HepG2 (cell line): ENCODE data around the gene SSNA1. TPM values are rescaled to one million over a fixed set of nuclear protein-coding genes. Genes with fewer than 3 reads are reported as not detected.
A peak's percentile ranks its signal among the peaks of the same experiment; 100 is the strongest.

Experiments
- FOXA3 ChIP-seq: IDR thresholded peaks from 2 replicates; pipeline ENCODE4 v1.6.1; 2016; ENCODE audit warnings: missing genetic modification reagents, missing compliant biosample characterization
- HOXA7 ChIP-seq: sonication (generic); formaldehyde crosslinking; IDR thresholded peaks from 2 replicates; pipeline ENCODE4 v1.8.1; 2022; ENCODE audit warnings: mild to moderate bottlenecking, missing genetic modification reagents, moderate library complexity
- MYC ChIP-seq: sonication (generic); formaldehyde crosslinking; IDR thresholded peaks from 2 replicates; pipeline ENCODE4 v1.9.0; 2021; ENCODE audit warnings: missing genetic modification reagents, borderline replicate concordance
- NCOA1 ChIP-seq: sonication (generic); formaldehyde crosslinking; IDR thresholded peaks from 2 replicates; pipeline ENCODE4 v1.9.0; 2021; ENCODE audit warnings: missing genetic modification reagents
- RAD21 ChIP-seq: fragments of 450-650 bp; formaldehyde crosslinking; IDR thresholded peaks from 2 replicates; pipeline ENCODE4 v1.5.0; 2020; ENCODE audit warnings: mild to moderate bottlenecking
- SCMH1 ChIP-seq: sonication (generic); formaldehyde crosslinking; IDR thresholded peaks from 2 replicates; pipeline ENCODE4 v1.9.0; 2021; ENCODE audit warnings: missing genetic modification reagents, mild to moderate bottlenecking, borderline replicate concordance
- SNAPC4 ChIP-seq: sonication (generic); formaldehyde crosslinking; IDR thresholded peaks from 2 replicates; pipeline ENCODE4 v1.4.0; 2020; ENCODE audit warnings: mild to moderate bottlenecking, missing genetic modification reagents
- STAG1 ChIP-seq: sonication (generic); formaldehyde crosslinking; IDR thresholded peaks from 2 replicates; pipeline ENCODE4 v1.4.0; 2020; ENCODE audit warnings: missing genetic modification reagents
- TOPORS ChIP-seq: sonication (generic); formaldehyde crosslinking; IDR thresholded peaks from 2 replicates; pipeline ENCODE4 v1.8.0; 2023; ENCODE audit warnings: mild to moderate bottlenecking, missing genetic modification reagents
- ZBTB3 ChIP-seq: sonication (generic); formaldehyde crosslinking; IDR thresholded peaks from 2 replicates; pipeline ENCODE4 v1.4.0; 2020; ENCODE audit warnings: low read depth, mild to moderate bottlenecking, moderate library complexity, missing genetic modification reagents, borderline replicate concordance
- ZFX ChIP-seq: sonication (generic); formaldehyde crosslinking; IDR thresholded peaks from 2 replicates; pipeline ENCODE4 v1.4.0; 2020; ENCODE audit warnings: mild to moderate bottlenecking, low read depth, missing genetic modification reagents, moderate library complexity
- ZNF263 ChIP-seq: sonication (generic); formaldehyde crosslinking; IDR thresholded peaks from 2 replicates; pipeline ENCODE4 v1.4.0; 2020; ENCODE audit warnings: missing genetic modification reagents
- ZNF350 ChIP-seq: sonication (generic); formaldehyde crosslinking; IDR thresholded peaks from 2 replicates; pipeline ENCODE4 v1.4.0; 2020; ENCODE audit warnings: mild to moderate bottlenecking, low read depth, missing genetic modification reagents, borderline replicate concordance
- ZNF660 ChIP-seq: sonication (generic); formaldehyde crosslinking; IDR thresholded peaks from 2 replicates; pipeline ENCODE4 v1.5.1; 2020; ENCODE audit warnings: mild to moderate bottlenecking, low read depth, missing genetic modification reagents, borderline replicate concordance
- polyA plus RNA-seq, 8 experiments: library from polyadenylated mRNA; depleted of rRNA in 3 of 8; stranded (reverse) in 7 of 8; unstranded in 1 of 8; fragments of >200 nt; fragmentation: Illumina TruSeq in 4 of 8; extraction: Trizol in 4 of 8; gene quantifications; 2 replicates each; pipeline versions ENCODE4 v1.2.1 to v1.2.3, GENCODE V29; 2011 to 2016; ENCODE audit warnings: low read depth in 4 of 8, missing spikeins in 1 of 8, mixed read lengths in 1 of 8; ENCODE audit not compliant: insufficient read depth in 1 of 8
- total RNA-seq, 5 experiments: library from RNA; depleted of rRNA; stranded (reverse); fragments of >200 nt; fragmentation: Illumina TruSeq; extraction: Trizol; gene quantifications; 2 replicates each; pipeline ENCODE4 v1.2.3, GENCODE V29; 2016; ENCODE audit warnings: low read depth in 1 of 5
- TF ChIP-seq, protein P1 (sequence below): sonication (generic); formaldehyde crosslinking; IDR thresholded peaks from 2 replicates; pipeline ENCODE4 v1.8.1; 2023; ENCODE audit warnings: mild to moderate bottlenecking, missing genetic modification reagents

The SSNA1 gene
- total and polyA plus RNA-seq, 2 of the 13 experiments (the other 11 are each of a cell fraction or from before 2014, with no cell fraction given): 35.9 to 49.4 TPM

DNA sequence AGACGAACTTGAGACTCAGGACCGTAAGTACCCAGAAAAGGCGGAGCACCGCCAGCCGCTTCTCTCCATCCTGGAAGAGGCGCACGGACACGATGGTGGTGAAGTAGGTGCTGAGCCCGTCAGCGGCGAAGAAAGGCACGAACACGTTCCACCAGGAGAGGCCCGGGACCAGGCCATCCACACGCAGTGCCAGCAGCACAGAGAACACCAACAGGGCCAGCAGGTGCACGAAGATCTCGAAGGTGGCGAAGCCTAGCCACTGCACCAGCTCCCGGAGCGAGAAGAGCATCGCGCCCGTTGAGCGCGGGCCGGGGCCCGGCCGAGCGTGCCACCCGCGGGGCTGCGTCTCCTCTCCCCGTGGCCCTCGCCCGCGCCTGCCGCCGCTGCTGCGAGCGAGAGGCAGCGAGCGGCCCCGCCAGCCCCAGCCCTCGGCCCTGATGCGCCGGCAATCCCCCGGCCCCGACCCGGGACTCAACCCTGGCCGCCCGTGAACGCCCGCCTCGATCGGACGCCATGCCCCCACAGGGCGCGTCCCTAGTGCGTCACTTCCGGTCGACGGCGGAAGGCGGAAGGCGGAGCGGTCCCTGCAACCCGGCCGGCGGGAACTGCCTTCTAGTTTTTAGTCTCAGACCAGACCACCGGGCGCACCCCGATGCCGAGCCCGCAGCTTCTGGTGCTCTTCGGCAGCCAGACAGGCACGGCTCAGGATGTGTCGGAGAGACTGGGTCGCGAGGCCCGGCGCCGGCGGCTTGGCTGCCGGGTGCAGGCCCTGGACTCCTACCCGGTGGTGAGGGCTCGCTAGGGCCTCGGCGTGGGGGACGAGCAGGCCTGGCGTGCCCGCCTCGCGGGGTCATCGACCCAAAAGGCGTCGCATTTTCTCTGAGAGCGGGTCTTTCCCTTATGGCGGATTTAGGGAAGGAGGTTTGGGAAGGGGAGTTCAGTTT, 16.9 kb downstream of the SSNA1 start, which contains the start of the genes NDOR1 and TMEM203 (continued):
- TF ChIP-seq, protein P1, sequence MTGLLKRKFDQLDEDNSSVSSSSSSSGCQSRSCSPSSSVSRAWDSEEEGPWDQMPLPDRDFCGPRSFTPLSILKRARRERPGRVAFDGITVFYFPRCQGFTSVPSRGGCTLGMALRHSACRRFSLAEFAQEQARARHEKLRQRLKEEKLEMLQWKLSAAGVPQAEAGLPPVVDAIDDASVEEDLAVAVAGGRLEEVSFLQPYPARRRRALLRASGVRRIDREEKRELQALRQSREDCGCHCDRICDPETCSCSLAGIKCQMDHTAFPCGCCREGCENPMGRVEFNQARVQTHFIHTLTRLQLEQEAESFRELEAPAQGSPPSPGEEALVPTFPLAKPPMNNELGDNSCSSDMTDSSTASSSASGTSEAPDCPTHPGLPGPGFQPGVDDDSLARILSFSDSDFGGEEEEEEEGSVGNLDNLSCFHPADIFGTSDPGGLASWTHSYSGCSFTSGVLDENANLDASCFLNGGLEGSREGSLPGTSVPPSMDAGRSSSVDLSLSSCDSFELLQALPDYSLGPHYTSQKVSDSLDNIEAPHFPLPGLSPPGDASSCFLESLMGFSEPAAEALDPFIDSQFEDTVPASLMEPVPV: 0 out of 2 replicates have a peak, but pooled peaks have one; percentile 25
- TF ChIP-seq ZBTB3 (CRISPR knock-in tag) (no peak), HOXA7 (CRISPR knock-in tag) (no peak), TOPORS (CRISPR knock-in tag) (no peak), FOXA3 (CRISPR knock-in tag) (peak; percentile 48; the same call in 1 of the 2 replicates), SCMH1 (CRISPR knock-in tag) (no peak), SNAPC4 (CRISPR knock-in tag) (no peak), MYC (peak; percentile 81; the same call in 1 of the 2 replicates), ZFX (CRISPR knock-in tag) (peak; percentile 94), STAG1 (CRISPR knock-in tag) (no peak), NCOA1 (CRISPR knock-in tag) (no peak), ZNF350 (peak; percentile 73), RAD21 (CRISPR knock-in tag) (0 out of 2 replicates have a peak, but pooled peaks have one; percentile 24), ZNF263 (CRISPR knock-in tag) (no peak), ZNF660 (CRISPR knock-in tag) (no peak)
